HG03045 (cell line): ENCODE data around the gene DLG2.

Experiments used
- ATAC-seq: cut with Tn5 transposase; IDR thresholded peaks from one replicate; pipeline ENCODE4 v1.9.1; 2021; ENCODE audit warnings: mild to moderate bottlenecking, moderate library complexity; ENCODE audit not compliant: unreplicated experiment

Gene DLG2

GRCh38 chr11:83923961-83924360 lies 1703.2 kb downstream of the DLG2 start:
- no peak for ATAC-seq

DNA sequence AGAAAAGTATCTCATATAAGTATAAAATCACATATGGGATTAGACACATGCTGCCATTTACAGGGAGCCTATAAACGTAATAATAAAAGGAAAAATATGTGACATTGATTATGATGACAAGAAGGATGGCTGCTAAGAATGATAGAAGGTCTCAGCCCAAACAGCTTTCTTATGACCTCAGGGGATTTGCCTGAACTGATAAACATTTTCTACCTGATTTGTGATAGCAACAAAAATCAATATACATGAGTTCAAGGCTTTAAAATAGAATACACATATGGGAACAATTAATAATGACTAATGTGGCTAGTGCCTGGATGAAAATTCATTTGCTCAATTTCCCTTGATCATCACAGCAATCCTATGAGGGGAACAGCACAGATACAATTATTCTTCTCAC lies 1704.2 kb downstream of the DLG2 start:
- ATAC-seq, result no peak

GRCh38 chr11:83922318-83922717 lies 1704.8 kb downstream of the DLG2 start:
- no peak for ATAC-seq

DNA sequence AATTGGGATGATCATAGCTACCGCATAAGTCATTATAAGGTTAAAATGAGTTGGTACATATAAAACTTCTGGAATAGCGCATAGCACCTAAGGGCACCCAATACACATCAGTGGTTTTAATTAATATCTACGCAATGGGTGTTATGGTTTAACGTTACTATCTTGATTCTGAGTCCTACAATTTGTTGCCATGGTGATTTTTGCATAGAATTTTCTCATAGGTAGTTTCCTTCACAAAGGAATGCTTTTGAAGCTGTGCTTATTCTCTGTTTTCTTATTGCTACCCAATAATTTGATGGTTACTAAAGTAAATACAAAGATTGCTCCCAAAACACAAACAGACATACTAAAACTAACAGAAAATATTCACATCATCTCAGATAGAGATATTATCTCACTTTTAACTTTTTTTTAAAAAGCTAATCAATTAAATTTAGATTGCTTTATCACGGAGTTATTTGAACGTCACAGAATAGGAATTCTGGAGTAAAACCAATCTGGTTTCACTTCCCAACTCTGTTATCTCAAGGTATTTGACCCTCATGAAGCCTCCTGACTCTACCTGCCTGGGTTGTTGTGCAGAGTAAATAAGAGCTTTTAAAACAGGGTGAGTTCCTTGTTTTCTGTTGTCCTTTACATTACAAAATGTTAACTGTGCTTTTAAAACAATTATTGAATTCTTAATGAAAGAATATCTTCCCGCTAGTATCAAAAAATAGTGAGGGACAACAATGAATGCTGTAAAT lies 1705.5 kb downstream of the DLG2 start:
- no peak for ATAC-seq

GRCh38 chr11:83918476-83918875 lies 1708.7 kb downstream of the DLG2 start:
- ATAC-seq, result no peak

DNA sequence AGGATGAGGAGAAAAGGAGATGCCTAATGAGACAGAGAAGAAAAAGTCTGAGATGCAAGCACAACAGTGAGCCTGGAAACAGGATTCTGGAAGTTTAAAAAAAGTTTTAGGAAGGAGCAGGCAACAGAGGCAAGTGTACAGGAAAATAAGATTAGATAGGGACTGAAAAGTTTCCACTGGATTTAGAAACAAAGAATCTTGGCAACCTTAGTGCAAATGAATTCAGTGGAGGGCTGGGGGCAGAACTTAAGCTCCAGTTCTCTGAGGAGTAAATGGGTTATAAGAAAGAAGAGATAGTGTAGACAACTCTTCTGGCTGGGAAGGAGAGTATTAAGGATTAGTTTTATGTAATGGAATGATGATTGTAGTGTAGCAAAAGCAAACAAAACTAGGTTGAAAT lies 1712.1 kb downstream of the DLG2 start:
- no peak for ATAC-seq

- no peak for ATAC-seq
These were observed 1717.3 kb downstream of the DLG2 start for GRCh38 chr11:83909579-83910534.

- ATAC-seq, result no peak
These were observed 1718.8 kb downstream of the DLG2 start for GRCh38 chr11:83908298-83908856.

- no peak for ATAC-seq
These were observed 1731.6 kb downstream of the DLG2 start for GRCh38 chr11:83895516-83895915.

GRCh38 chr11:83881428-83881827 lies 1745.7 kb downstream of the DLG2 start:
- ATAC-seq, result no peak

GRCh38 chr11:83871054-83871453 lies 1756.1 kb downstream of the DLG2 start:
- ATAC-seq, result no peak

- ATAC-seq, result no peak
These were observed 1760.5 kb downstream of the DLG2 start for GRCh38 chr11:83866655-83867054.

DNA sequence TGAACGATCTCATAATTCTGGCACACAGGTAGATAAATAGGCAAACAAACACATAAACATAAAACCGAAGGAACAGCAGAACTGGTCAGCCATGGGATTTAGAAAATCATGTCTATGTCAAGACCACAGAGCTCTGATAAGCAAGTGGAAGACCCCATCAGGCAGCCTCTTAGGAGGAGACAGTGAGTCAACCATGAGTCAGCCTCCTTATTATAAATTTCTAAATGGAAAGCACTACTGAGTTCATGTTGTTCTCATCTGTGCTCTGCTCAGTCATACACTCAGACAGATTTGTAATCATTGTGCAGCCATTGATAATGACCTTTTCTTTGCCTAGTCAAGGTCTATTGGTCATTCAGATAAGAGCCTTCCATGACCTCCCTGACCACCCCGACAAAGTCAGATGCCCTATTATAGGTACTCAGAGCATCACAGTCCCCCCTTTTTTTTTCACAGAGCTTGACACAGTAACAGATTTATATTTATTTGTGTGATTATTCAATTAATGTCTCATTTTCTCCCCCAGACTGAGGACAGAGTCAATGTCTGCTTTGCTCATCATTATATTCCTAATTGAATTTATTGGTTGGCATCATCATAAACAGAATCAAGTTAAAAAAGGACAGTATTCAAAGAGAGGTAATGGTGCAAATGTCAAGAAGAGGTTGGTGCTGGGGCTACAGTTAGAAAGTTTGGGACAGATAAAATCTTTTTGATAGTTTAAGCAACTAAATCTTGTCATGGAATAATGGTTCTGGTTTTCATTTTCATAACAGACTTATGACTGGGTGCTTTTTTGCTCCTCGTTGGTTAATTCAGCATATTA lies 1761.3 kb downstream of the DLG2 start:
- no peak for ATAC-seq

GRCh38 chr11:83864412-83865057 lies 1762.6 kb downstream of the DLG2 start:
- no peak for ATAC-seq

GRCh38 chr11:83863272-83863671 lies 1763.9 kb downstream of the DLG2 start:
- no peak for ATAC-seq

DNA sequence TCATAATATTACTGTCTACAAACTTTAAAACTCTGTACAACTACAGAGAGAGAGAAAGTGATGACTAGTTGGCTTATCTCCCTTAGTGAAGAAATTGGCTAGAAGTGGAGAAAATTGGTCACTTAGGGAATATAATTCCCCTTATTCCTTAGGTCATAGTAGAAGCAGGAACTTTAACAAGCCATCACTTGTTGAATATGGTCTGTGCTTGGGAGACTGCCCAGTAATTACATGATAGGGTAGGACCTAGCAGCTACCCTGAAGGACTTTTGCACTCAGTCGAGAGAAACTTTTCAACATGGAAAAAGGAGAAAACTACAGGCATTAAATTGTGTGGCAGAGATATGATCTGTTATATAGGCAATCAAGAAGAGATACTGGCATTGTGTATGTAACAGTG lies 1764.5 kb downstream of the DLG2 start:
- ATAC-seq, result no peak

- ATAC-seq, result no peak
These were observed 1765.1 kb downstream of the DLG2 start for GRCh38 chr11:83862033-83862432.

DNA sequence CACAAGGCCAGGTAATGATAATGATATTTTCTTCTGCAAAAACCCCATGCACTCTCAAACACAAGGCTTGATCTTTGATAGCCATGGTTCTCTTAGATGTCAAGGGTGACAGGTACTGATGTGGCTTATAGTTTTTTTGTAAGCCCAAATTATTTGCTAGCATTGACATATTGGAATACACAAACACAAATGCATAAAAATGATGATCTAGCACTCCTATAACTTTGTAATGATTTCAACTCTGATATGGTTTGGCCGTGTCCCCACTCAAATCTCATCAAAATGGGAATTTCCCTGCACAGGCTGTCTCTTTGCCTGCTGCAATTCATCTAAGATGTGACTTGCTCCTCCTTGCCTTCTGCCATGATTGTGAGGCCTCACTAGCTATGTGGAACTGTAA lies 1768.5 kb downstream of the DLG2 start:
- ATAC-seq, result no peak

DNA sequence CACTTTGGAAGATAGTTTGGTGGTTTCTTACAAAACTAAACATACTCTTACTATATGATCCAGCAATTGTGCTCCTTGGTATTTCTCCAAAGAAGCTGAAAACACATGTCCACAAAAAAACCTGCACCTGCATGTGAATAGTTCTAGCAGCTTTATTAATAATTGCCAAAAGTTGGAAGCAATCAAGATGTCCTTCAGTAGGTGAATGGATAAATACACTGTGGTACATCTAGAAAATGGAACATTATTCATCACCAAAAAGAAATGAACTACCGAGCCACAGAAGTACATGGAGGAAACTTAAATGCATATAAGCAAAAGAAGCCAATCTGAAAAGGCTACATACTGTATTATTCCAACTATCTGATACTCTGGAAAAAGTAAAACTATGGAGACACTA lies 1771.9 kb downstream of the DLG2 start:
- ATAC-seq, result no peak

- ATAC-seq, result no peak
These were observed 1774.2 kb downstream of the DLG2 start for GRCh38 chr11:83852775-83853442.
